SU-DHL-6 (cell line): ENCODE measurements around the gene SRRT.

Source experiments
- H2AFZ ChIP-seq: fragments of 200-600 bp; sonication (generic); 2 replicates; pipeline ENCODE4 v1.6.1; 2014; ENCODE audit warnings: low read depth, mild to moderate bottlenecking, moderate library complexity, mixed read lengths, antibody characterized with exemption, low read length; ENCODE audit not compliant: severe bottlenecking
- H3F3A ChIP-seq: fragments of 200-600 bp; shearing (Covaris generic); 2 replicates; pipeline ENCODE4 v1.6.0; 2016; ENCODE audit warnings: antibody characterized with exemption, mild to moderate bottlenecking; ENCODE audit not compliant: insufficient read depth
- H3K27ac ChIP-seq: fragments of 200-600 bp; sonication (generic); 2 replicates; pipeline ENCODE4 v1.5.1; 2016; ENCODE audit warnings: low read depth, mild to moderate bottlenecking, low read length, moderate library complexity, mixed read lengths
- H3K27me3 ChIP-seq: fragments of 200-600 bp; sonication (generic), shearing (Covaris generic); 2 replicates; pipeline ENCODE4 v1.6.0; 2014; ENCODE audit warnings: mild to moderate bottlenecking, low read length
- H3K36me3 ChIP-seq: fragments of 200-600 bp; sonication (generic); 2 replicates; pipeline ENCODE4 v1.6.1; 2014; ENCODE audit warnings: mild to moderate bottlenecking, low read length, mixed read lengths
- H3K4me2 ChIP-seq: fragments of 300-600, 200-600 bp; shearing (Covaris generic), sonication (generic); 2 replicates; pipeline ENCODE4 v1.6.0; 2014; ENCODE audit warnings: low read length, low read depth, mild to moderate bottlenecking; ENCODE audit not compliant: poor library complexity, severe bottlenecking
- H3K4me3 ChIP-seq: fragments of 200-600 bp; sonication (generic); 2 replicates; pipeline ENCODE4 v1.5.1; 2014; ENCODE audit warnings: antibody characterized with exemption, low read length, mild to moderate bottlenecking, mixed read lengths; ENCODE audit not compliant: insufficient read depth, poor library complexity, severe bottlenecking
- H3K79me2 ChIP-seq: fragments of 200-600 bp; sonication (generic); 2 replicates; pipeline ENCODE4 v1.6.1; 2014; ENCODE audit warnings: mild to moderate bottlenecking, low read length, moderate library complexity; ENCODE audit not compliant: insufficient read depth
- H3K9ac ChIP-seq: fragments of 200-600 bp; sonication (generic); 2 replicates; pipeline ENCODE4 v1.7.0; 2014; ENCODE audit warnings: mild to moderate bottlenecking, low read length
- H3K9me2 ChIP-seq: fragments of 200-600 bp; sonication (generic); replicated peaks from 2 replicates; pipeline ENCODE4 v1.6.1; 2014; ENCODE audit warnings: low read length; ENCODE audit not compliant: insufficient read depth
- H3K9me3 ChIP-seq: fragments of 200-600 bp; sonication (generic); 2 replicates; pipeline ENCODE4 v1.6.1; 2014; ENCODE audit warnings: low read length, mixed read lengths; ENCODE audit not compliant: insufficient read depth
- H4K20me1 ChIP-seq: fragments of 200-600 bp; sonication (generic); 2 replicates; pipeline ENCODE4 v1.6.1; 2014; ENCODE audit warnings: low read depth, mild to moderate bottlenecking, antibody characterized with exemption, low read length, moderate library complexity, mixed read lengths
- CTCF ChIP-seq: fragments of 200-600 bp; sonication (generic); IDR thresholded peaks from one replicate; pipeline ENCODE4 v1.5.1; 2017; ENCODE audit warnings: antibody characterized with exemption, mild to moderate bottlenecking, low read length, moderate library complexity; ENCODE audit not compliant: insufficient read depth, poor library complexity, severe bottlenecking
- EZH2phosphoT487 ChIP-seq: fragments of 200-600 bp; sonication (generic), shearing (Covaris generic); conservative IDR thresholded peaks from 2 replicates; pipeline ENCODE4 v1.6.1; 2018; ENCODE audit warnings: mild to moderate bottlenecking, antibody characterized with exemption, low read length, moderate library complexity, mixed read lengths

The SRRT gene

GRCh38 chr7:100890653-100891567 lies 16.0 kb downstream of the SRRT start:
- no peaks in the 10 kb centered on the region for H3K27me3 ChIP-seq
- no peaks in the 10 kb centered on the region for H3K9me3 ChIP-seq
- TF ChIP-seq CTCF (no peak), EZH2phosphoT487 (no peak)
- no peaks in the 10 kb centered on the region for H3K9me2 ChIP-seq
- peak overlapping the region; percentile 63 for H3K9ac ChIP-seq
- H3K27ac ChIP-seq: no peak overlapping the region
- H2AFZ ChIP-seq: no peak overlapping the region
- H3K4me2 ChIP-seq: peak overlapping the region; percentile 93
- H3K4me3 ChIP-seq: no peak overlapping the region
- no peaks in the 10 kb centered on the region for H4K20me1 ChIP-seq
- peaks cover 4% of the 10 kb centered on the region; the same call in 1 of the 2 replicates for H3K36me3 ChIP-seq
- H3F3A ChIP-seq: peaks cover 29% of the 10 kb centered on the region
- peaks cover 16% of the 10 kb centered on the region for H3K79me2 ChIP-seq

GRCh38 chr7:100891568-100892247 lies 16.8 kb downstream of the SRRT start:
- H3K4me2 ChIP-seq: no peak overlapping the region
- peaks cover 23% of the 10 kb centered on the region for H3F3A ChIP-seq
- peaks cover 16% of the 10 kb centered on the region for H3K79me2 ChIP-seq
- TF ChIP-seq EZH2phosphoT487: no peak
- TF ChIP-seq CTCF: no peak
- H3K27ac ChIP-seq: no peak overlapping the region
- H3K9ac ChIP-seq: no peak overlapping the region
- no peaks in the 10 kb centered on the region for H4K20me1 ChIP-seq
- no peak overlapping the region for H3K4me3 ChIP-seq
- no peak overlapping the region for H2AFZ ChIP-seq
- no peaks in the 10 kb centered on the region for H3K9me3 ChIP-seq
- peaks cover 4% of the 10 kb centered on the region; the same call in 1 of the 2 replicates for H3K36me3 ChIP-seq
- H3K9me2 ChIP-seq: no peaks in the 10 kb centered on the region
- no peaks in the 10 kb centered on the region for H3K27me3 ChIP-seq

GRCh38 chr7:100892364-100893317 lies 17.7 kb downstream of the SRRT start:
- no peaks in the 10 kb centered on the region for H3K9me2 ChIP-seq
- peaks cover 16% of the 10 kb centered on the region for H3K79me2 ChIP-seq
- H3F3A ChIP-seq: peaks cover 14% of the 10 kb centered on the region
- H3K36me3 ChIP-seq: peaks cover 4% of the 10 kb centered on the region; the same call in 1 of the 2 replicates
- no peak overlapping the region for H3K4me3 ChIP-seq
- no peak overlapping the region for H3K27ac ChIP-seq
- H3K9ac ChIP-seq: no peak overlapping the region
- H2AFZ ChIP-seq: no peak overlapping the region
- H3K9me3 ChIP-seq: no peaks in the 10 kb centered on the region
- H3K4me2 ChIP-seq: no peak overlapping the region
- H3K27me3 ChIP-seq: no peaks in the 10 kb centered on the region
- no peak for TF ChIP-seq EZH2phosphoT487
- TF ChIP-seq CTCF: no peak
- no peaks in the 10 kb centered on the region for H4K20me1 ChIP-seq
